ENCODE data around the gene FBXO17.
"Not testable (repeated sequence)": the region's sequence is repeated elsewhere in the genome, so short reads cannot be mapped to it uniquely, and the experiment has no call there.

DNA sequence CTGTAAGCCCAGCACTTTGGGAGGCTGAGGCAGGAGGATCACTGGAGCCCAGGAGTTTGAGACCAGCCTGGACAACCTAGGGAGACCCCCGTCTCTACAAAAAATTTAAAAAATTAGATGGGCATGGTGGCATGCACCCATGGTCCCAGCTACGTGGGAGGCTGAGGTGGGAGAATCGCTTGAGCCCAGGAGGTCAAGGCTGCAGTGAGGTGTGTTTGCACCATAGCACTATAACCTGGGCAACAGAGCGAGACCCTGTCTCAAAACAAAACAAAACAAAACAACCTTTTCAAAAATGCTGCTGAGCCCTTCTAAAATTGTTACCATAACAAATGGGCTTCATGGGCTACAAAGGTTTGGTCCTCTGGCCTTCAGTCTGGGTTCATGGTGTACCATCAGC is 13.1 kb upstream of the FBXO17 start:
- TF ChIP-seq, protein P1, sequence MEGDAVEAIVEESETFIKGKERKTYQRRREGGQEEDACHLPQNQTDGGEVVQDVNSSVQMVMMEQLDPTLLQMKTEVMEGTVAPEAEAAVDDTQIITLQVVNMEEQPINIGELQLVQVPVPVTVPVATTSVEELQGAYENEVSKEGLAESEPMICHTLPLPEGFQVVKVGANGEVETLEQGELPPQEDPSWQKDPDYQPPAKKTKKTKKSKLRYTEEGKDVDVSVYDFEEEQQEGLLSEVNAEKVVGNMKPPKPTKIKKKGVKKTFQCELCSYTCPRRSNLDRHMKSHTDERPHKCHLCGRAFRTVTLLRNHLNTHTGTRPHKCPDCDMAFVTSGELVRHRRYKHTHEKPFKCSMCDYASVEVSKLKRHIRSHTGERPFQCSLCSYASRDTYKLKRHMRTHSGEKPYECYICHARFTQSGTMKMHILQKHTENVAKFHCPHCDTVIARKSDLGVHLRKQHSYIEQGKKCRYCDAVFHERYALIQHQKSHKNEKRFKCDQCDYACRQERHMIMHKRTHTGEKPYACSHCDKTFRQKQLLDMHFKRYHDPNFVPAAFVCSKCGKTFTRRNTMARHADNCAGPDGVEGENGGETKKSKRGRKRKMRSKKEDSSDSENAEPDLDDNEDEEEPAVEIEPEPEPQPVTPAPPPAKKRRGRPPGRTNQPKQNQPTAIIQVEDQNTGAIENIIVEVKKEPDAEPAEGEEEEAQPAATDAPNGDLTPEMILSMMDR (IDR thresholded peaks at IDR 0.05; ENCODE audit: low read depth, low read length, poor library complexity, severe bottlenecking): not testable (repeated sequence)
- TF ChIP-seq EZH2phosphoT487 (IDR thresholded peaks at IDR 0.05; ENCODE audit: borderline replicate concordance, low read length): not testable (repeated sequence)
